ENCODE results near the gene IQCB1. TPM values are rescaled to one million over a fixed set of nuclear protein-coding genes. Genes with fewer than 3 reads are reported as not detected.

IQCB1 gene
- polyA plus RNA-seq, 3 donors, result 6.0 to 27.7 (median 7.5) TPM

- no peak for TF ChIP-seq CTCF (IDR thresholded peaks at IDR 0.05)
- no peaks in the 10 kb centered on the region for H3K27me3 Mint-ChIP-seq (ENCODE audit: low read depth in 3 of 3)
- Histone ChIP-seq H3K4me1 (ENCODE audit: control insufficient read depth in 1 of 2, insufficient read depth in 2 of 2, low read length in 2 of 2) (no peaks in the 10 kb centered on the region), H3K36me3 (replicated peaks in 1 of 2; ENCODE audit: control insufficient read depth in 1 of 2, insufficient read depth in 2 of 2, low read length in 2 of 2) (peaks cover 0 to 17% of the 10 kb centered on the region in 2 donors), H3K27ac (ENCODE audit: low read depth in 1 of 2, low read length in 2 of 2) (no peak overlapping the region), H3K79me2 (ENCODE audit: insufficient read depth, low read length) (peaks cover 84% of the 10 kb centered on the region), H3K4me2 (replicated peaks; ENCODE audit: extremely low read depth, low read length, poor library complexity, severe bottlenecking) (no peak overlapping the region), H3K9ac (ENCODE audit: insufficient read depth, low read length, poor library complexity, severe bottlenecking) (no peak overlapping the region), H4K20me1 (ENCODE audit: insufficient read depth, low read length) (peaks cover 54% of the 10 kb centered on the region), H3K27me3 (ENCODE audit: control insufficient read depth in 2 of 2, insufficient read depth in 2 of 2, low read length in 2 of 2) (no peaks in the 10 kb centered on the region), H2AFZ (ENCODE audit: insufficient read depth, low read depth, low read length, poor library complexity, severe bottlenecking) (no peak overlapping the region), H3K4me3 (replicated peaks in 1 of 3; ENCODE audit: low read depth in 2 of 3, low read length in 3 of 3) (no peak overlapping the region), H3K9me3 (replicated peaks in 1 of 2; ENCODE audit: control insufficient read depth in 1 of 2, insufficient read depth in 1 of 2, low read length in 2 of 2) (no peaks in the 10 kb centered on the region)
- H3K36me3 Mint-ChIP-seq, result peaks cover 20 to 31% of the 10 kb centered on the region in 2 donors
- peaks cover 3% of the 10 kb centered on the region for H3K4me1 Mint-ChIP-seq
- peaks cover 0 to 5% (median 2%) of the 10 kb centered on the region in 7 donors for H3K9me3 Mint-ChIP-seq
- no peak overlapping the region for H3K4me3 Mint-ChIP-seq
- no CpG with 5 or more reads among the region's 4 CpGs for WGBS (ENCODE audit: insufficient coverage)
- intact Hi-C loops (cut with micrococcal nuclease), result no loop called here
- no peak for DNase-seq
- H3K27ac Mint-ChIP-seq, result no peak overlapping the region
These were observed 97.2 kb downstream of the IQCB1 start for GRCh38 chr3:121737644-121738043.

- no peak for TF ChIP-seq CTCF (IDR thresholded peaks at IDR 0.05)
- intact Hi-C loops (cut with micrococcal nuclease), result no loop called here
- Mint-ChIP-seq H3K36me3 (peaks cover 20 to 29% of the 10 kb centered on the region in 2 donors), H3K27ac (peak overlapping the region in 3 of 7 donors; percentile 33 to 53 (median 48)), H3K27me3 (ENCODE audit: low read depth in 3 of 3) (no peaks in the 10 kb centered on the region), H3K4me1 (peaks cover 3% of the 10 kb centered on the region), H3K9me3 (peaks cover 0 to 2% (median 0%) of the 10 kb centered on the region in 7 donors), H3K4me3 (no peak overlapping the region)
- H3K4me3 ChIP-seq (replicated peaks in 1 of 3; ENCODE audit: low read depth in 2 of 3, low read length in 3 of 3), result no peak overlapping the region
- peaks cover 88% of the 10 kb centered on the region for H3K79me2 ChIP-seq (ENCODE audit: insufficient read depth, low read length)
- no peak overlapping the region for H3K9ac ChIP-seq (ENCODE audit: insufficient read depth, low read length, poor library complexity, severe bottlenecking)
- DNase-seq, result no peak
- H2AFZ ChIP-seq (ENCODE audit: insufficient read depth, low read depth, low read length, poor library complexity, severe bottlenecking), result no peak overlapping the region
- peaks cover 0 to 19% of the 10 kb centered on the region in 2 donors for H3K36me3 ChIP-seq (replicated peaks in 1 of 2; ENCODE audit: control insufficient read depth in 1 of 2, insufficient read depth in 2 of 2, low read length in 2 of 2)
- no peaks in the 10 kb centered on the region for H3K4me1 ChIP-seq (ENCODE audit: control insufficient read depth in 1 of 2, insufficient read depth in 2 of 2, low read length in 2 of 2)
- no peaks in the 10 kb centered on the region for H3K27me3 ChIP-seq (ENCODE audit: control insufficient read depth in 2 of 2, insufficient read depth in 2 of 2, low read length in 2 of 2)
- H3K9me3 ChIP-seq (replicated peaks in 1 of 2; ENCODE audit: control insufficient read depth in 1 of 2, insufficient read depth in 1 of 2, low read length in 2 of 2), result no peaks in the 10 kb centered on the region
- H3K4me2 ChIP-seq (replicated peaks; ENCODE audit: extremely low read depth, low read length, poor library complexity, severe bottlenecking), result no peak overlapping the region
- H3K27ac ChIP-seq (ENCODE audit: low read depth in 1 of 2, low read length in 2 of 2), result no peak overlapping the region
- H4K20me1 ChIP-seq (ENCODE audit: insufficient read depth, low read length), result peaks cover 58% of the 10 kb centered on the region
- no CpG with 5 or more reads among the region's 3 CpGs for WGBS (ENCODE audit: insufficient coverage)
These were observed 98.7 kb downstream of the IQCB1 start for GRCh38 chr3:121736112-121736511.
